MCF 10A (cell line): ENCODE data around the gene GSK3B. TPM values are rescaled to one million over a fixed set of nuclear protein-coding genes. Genes with fewer than 3 reads are reported as not detected.

Experiments
- BruUV-seq: library from RNA; stranded (reverse); fragments of 400-500 nt; replicated peaks from 2 replicates; lab custom pipeline; 2021; lab: Mats Ljungman, UMichigan
- CTCF ChIA-PET: fragments of 300-600 bp; sonication (Branson Sonifier 250); formaldehyde crosslinking; extraction: SDS; loops from one replicate; lab custom pipeline; 2021; ENCODE audit warnings: antibody characterized with exemption, inconsistent platforms; lab: Yijun Ruan, JAX
- POLR2A ChIA-PET: fragments of 300-600, 350-650 bp; sonication (Branson Sonifier 250); formaldehyde crosslinking; extraction: SDS; loops from one replicate; lab custom pipeline; 2020; ENCODE audit warnings: antibody characterized with exemption, inconsistent platforms; lab: Yijun Ruan, JAX
- DNase-seq: peaks from one replicate; pipeline ENCODE4 v3.0.0-alpha.2; 2018; ENCODE audit not compliant: unreplicated experiment
- H3K27ac Mint-ChIP-seq: one replicate; pipeline ENCODE4 v1.8.0; 2022; ENCODE audit warnings: mild to moderate bottlenecking, low read depth, mixed read lengths; ENCODE audit not compliant: unreplicated experiment
- H3K27me3 Mint-ChIP-seq: one replicate; pipeline ENCODE4 v1.8.0; 2022; ENCODE audit warnings: mixed read lengths; ENCODE audit not compliant: insufficient read depth, unreplicated experiment
- H3K36me3 Mint-ChIP-seq: one replicate; pipeline ENCODE4 v1.8.0; 2022; ENCODE audit warnings: mild to moderate bottlenecking, moderate library complexity, mixed read lengths; ENCODE audit not compliant: insufficient read depth, unreplicated experiment
- H3K4me1 Mint-ChIP-seq: one replicate; pipeline ENCODE4 v1.8.0; 2022; ENCODE audit warnings: mixed read lengths; ENCODE audit not compliant: insufficient read depth, unreplicated experiment
- H3K4me3 Mint-ChIP-seq: one replicate; pipeline ENCODE4 v1.8.0; 2022; ENCODE audit warnings: mild to moderate bottlenecking, moderate library complexity, mixed read lengths; ENCODE audit not compliant: unreplicated experiment
- H3K9me3 Mint-ChIP-seq: one replicate; pipeline ENCODE4 v1.8.0; 2022; ENCODE audit warnings: mixed read lengths; ENCODE audit not compliant: unreplicated experiment
- intact Hi-C: fragments of 100-400 bp; cut with micrococcal nuclease; formaldehyde crosslinking; loops from 2 replicates; pipeline ENCODE4 v1.14.1; 2022
- total RNA-seq: library from RNA; stranded (reverse); gene quantifications from 2 replicates; pipeline ENCODE4 v1.2.3, GENCODE V29; 2022
- TF ChIP-seq, protein P1 (sequence below): fragments of 200-600 bp; IDR thresholded peaks from one replicate; pipeline ENCODE4 v1.8.0; 2022; ENCODE audit warnings: antibody characterized with exemption, mild to moderate bottlenecking; ENCODE audit not compliant: unreplicated experiment

The GSK3B gene
- total RNA-seq, 1 experiment from 2014 or later = 71.5 TPM

DNA sequence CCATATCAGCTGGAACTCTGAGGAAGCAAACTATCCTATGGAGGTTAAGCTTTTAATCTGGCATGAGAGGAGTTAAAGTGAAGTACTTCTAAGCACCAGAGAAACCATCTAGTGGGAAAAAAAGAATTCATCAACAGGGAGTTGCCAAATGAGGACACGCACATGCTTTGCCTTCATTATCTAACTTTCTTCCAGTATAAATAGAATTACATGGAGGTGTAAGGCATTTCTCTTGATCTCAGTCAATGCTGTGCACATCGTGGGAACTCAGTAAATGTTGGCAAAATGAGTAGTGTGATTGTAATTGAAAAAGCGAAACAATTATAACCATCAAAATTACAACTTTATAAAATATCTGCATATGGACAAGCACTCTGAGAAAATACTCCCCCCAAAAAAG, 8.0 kb upstream of the GSK3B start:
- Mint-ChIP-seq H3K4me1 (peaks cover 26% of the 10 kb centered on the region), H3K27me3 (no peaks in the 10 kb centered on the region), H3K36me3 (peaks cover 22% of the 10 kb centered on the region), H3K9me3 (no peaks in the 10 kb centered on the region), H3K27ac (peak overlapping the region; percentile 82), H3K4me3 (no peak overlapping the region)
- intact Hi-C loops = no loop called here
- no TSS peak for BruUV-seq
- ChIA-PET POLR2A (interaction anchor here (0.5 to 14.5 kb wide), 15 partner anchors 4 to 1376 kb away, joined by 3 to 284 read pairs (median 5); partner anchors contain the start of genes GSK3B and LRRC58), CTCF (interaction anchor here (1.0 to 1.4 kb wide), 3 partner anchors 12 to 81 kb away, joined by 3 read pairs; no protein-coding TSS in a partner anchor)
- TF ChIP-seq, protein P1, sequence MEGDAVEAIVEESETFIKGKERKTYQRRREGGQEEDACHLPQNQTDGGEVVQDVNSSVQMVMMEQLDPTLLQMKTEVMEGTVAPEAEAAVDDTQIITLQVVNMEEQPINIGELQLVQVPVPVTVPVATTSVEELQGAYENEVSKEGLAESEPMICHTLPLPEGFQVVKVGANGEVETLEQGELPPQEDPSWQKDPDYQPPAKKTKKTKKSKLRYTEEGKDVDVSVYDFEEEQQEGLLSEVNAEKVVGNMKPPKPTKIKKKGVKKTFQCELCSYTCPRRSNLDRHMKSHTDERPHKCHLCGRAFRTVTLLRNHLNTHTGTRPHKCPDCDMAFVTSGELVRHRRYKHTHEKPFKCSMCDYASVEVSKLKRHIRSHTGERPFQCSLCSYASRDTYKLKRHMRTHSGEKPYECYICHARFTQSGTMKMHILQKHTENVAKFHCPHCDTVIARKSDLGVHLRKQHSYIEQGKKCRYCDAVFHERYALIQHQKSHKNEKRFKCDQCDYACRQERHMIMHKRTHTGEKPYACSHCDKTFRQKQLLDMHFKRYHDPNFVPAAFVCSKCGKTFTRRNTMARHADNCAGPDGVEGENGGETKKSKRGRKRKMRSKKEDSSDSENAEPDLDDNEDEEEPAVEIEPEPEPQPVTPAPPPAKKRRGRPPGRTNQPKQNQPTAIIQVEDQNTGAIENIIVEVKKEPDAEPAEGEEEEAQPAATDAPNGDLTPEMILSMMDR = no peak
- DNase-seq = no peak

DNA sequence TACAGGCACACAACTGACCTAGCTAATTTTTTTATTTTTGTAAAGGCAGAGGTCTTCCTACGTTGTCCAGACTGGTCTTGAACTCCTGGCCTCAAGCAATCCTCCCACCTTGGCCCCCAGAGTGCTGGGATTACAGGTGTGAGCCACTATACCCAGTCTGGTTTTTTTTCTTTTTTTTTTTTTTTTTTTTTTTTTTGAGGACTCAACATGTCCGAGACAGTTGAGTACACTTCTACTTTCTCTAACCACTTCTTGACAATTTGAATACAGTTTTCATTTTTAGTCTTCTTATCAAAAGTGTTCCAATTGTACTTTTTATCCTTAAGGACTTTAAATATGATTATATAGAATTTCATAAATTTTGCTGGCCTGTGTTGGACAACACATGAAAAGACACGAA, 7.4 kb upstream of the GSK3B start:
- Mint-ChIP-seq H3K36me3 (peaks cover 25% of the 10 kb centered on the region), H3K4me3 (no peak overlapping the region), H3K9me3 (no peaks in the 10 kb centered on the region), H3K27ac (no peak overlapping the region), H3K4me1 (peaks cover 29% of the 10 kb centered on the region), H3K27me3 (no peaks in the 10 kb centered on the region)
- BruUV-seq = no TSS peak
- ChIA-PET CTCF (interaction anchor here (0.6 to 1.8 kb wide), 5 partner anchors 12 to 316 kb away, joined by 3 to 11 read pairs (median 4); no protein-coding TSS in a partner anchor), POLR2A (interaction anchor here (0.5 to 14.5 kb wide), 11 partner anchors 3 to 251 kb away, joined by 3 to 284 read pairs (median 6); partner anchors contain the start of genes GSK3B and LRRC58)
- TF ChIP-seq, protein P1 = no peak
- intact Hi-C loops = no loop called here
- DNase-seq = no peak

- intact Hi-C loops = no loop called here
- DNase-seq = no peak
- no peak overlapping the region for H3K4me3 Mint-ChIP-seq
- ChIA-PET POLR2A (interaction anchor here (0.9 to 11.3 kb wide), 9 partner anchors 8 to 249 kb away, joined by 3 to 284 read pairs (median 4); no protein-coding TSS in a partner anchor), CTCF (interaction anchor here (0.6 to 1.8 kb wide), 7 partner anchors 43 to 317 kb away, joined by 3 to 11 read pairs (median 4); no protein-coding TSS in a partner anchor)
- no peak overlapping the region for H3K27ac Mint-ChIP-seq
- TF ChIP-seq, protein P1 = no peak
- peaks cover 29% of the 10 kb centered on the region for H3K4me1 Mint-ChIP-seq
- BruUV-seq = no TSS peak
- H3K9me3 Mint-ChIP-seq = no peaks in the 10 kb centered on the region
- no peaks in the 10 kb centered on the region for H3K27me3 Mint-ChIP-seq
- H3K36me3 Mint-ChIP-seq = peaks cover 25% of the 10 kb centered on the region
Measured at GRCh38 chr3:120100711-120101110, 6.5 kb upstream of the GSK3B start.

- CTCF ChIA-PET = interaction anchor here (0.9 to 1.4 kb wide), 2 partner anchors 13 to 47 kb away, joined by 3 read pairs; no protein-coding TSS in a partner anchor
- intact Hi-C loops = loop anchor here (10.0 kb wide), 1 partner anchor 246 kb away; the partner anchor contains the start of gene LRRC58
Measured at GRCh38 chr3:120098710-120099109, 4.5 kb upstream of the GSK3B start.

More at GRCh38 chr3:120098710-120099109, 4.5 kb upstream of the GSK3B start:
- POLR2A ChIA-PET = interaction anchor here (1.7 to 11.3 kb wide), 2 partner anchors 10 to 61 kb away, joined by 7 to 284 read pairs; no protein-coding TSS in a partner anchor
- DNase-seq = no peak
- H3K36me3 Mint-ChIP-seq = peaks cover 25% of the 10 kb centered on the region
- peaks cover 29% of the 10 kb centered on the region for H3K4me1 Mint-ChIP-seq
- TF ChIP-seq, protein P1 = no peak
- no peaks in the 10 kb centered on the region for H3K9me3 Mint-ChIP-seq
- BruUV-seq = no TSS peak
- no peak overlapping the region for H3K4me3 Mint-ChIP-seq
- H3K27ac Mint-ChIP-seq = peak overlapping the region; percentile 10
- no peaks in the 10 kb centered on the region for H3K27me3 Mint-ChIP-seq
